Small intestine (tissue), 7 donors: ENCODE data around the gene CLRN3. TPM values are rescaled to one million over a fixed set of nuclear protein-coding genes. Genes with fewer than 3 reads are reported as not detected.

ENCODE experiments used
- DNase-seq, 2 donors: peaks; one replicate each; pipeline versions ENCODE4 v3.0.0 to v3.0.0-alpha.2; 2013
- FAIRE-seq: peaks from 2 replicates; lab custom pipeline; 2012; peaks lifted over from hg19 to GRCh38; lab: Jason Lieb, UNC
- H3K27ac ChIP-seq, 3 donors: one replicate each; pipeline ENCODE4 v1.5.1; 2013; ENCODE audit warnings: low read length in 2 of 3, mild to moderate bottlenecking in 2 of 3, control low read depth in 1 of 3, inconsistent platforms in 1 of 3, low read depth in 1 of 3, moderate library complexity in 1 of 3
- H3K27me3 ChIP-seq, 3 donors: one replicate each; pipeline ENCODE4 v1.6.1; 2013; ENCODE audit warnings: low read length in 3 of 3, inconsistent platforms in 1 of 3; ENCODE audit not compliant: control insufficient read depth in 3 of 3, insufficient read depth in 3 of 3
- H3K36me3 ChIP-seq, 3 donors: one replicate each; pipeline ENCODE4 v1.6.1; 2013; ENCODE audit warnings: low read length in 3 of 3, inconsistent platforms in 1 of 3, low read depth in 1 of 3, mild to moderate bottlenecking in 1 of 3, moderate library complexity in 1 of 3; ENCODE audit not compliant: control insufficient read depth in 3 of 3, insufficient read depth in 2 of 3
- H3K4me1 ChIP-seq, 3 donors: one replicate each; pipeline ENCODE4 v1.6.1; 2013; ENCODE audit warnings: low read length in 2 of 3, inconsistent platforms in 1 of 3, low read depth in 1 of 3, mild to moderate bottlenecking in 1 of 3, moderate library complexity in 1 of 3; ENCODE audit not compliant: control insufficient read depth in 3 of 3, insufficient read depth in 2 of 3
- H3K4me3 ChIP-seq, 3 donors: one replicate each; pipeline ENCODE4 v1.5.1; 2013; ENCODE audit warnings: low read length in 3 of 3, control low read depth in 1 of 3, inconsistent platforms in 1 of 3, low read depth in 1 of 3, mild to moderate bottlenecking in 1 of 3, moderate library complexity in 1 of 3
- H3K9me3 ChIP-seq, 2 donors: one replicate each; pipeline ENCODE4 v1.6.1; 2013; ENCODE audit warnings: low read depth in 1 of 2, low read length in 1 of 2; ENCODE audit not compliant: control insufficient read depth in 2 of 2, insufficient read depth in 1 of 2
- WGBS, 3 donors: extraction: QIAGEN DNeasy Blood & Tissue Kit; methylation state at CpG; one replicate each; pipeline ENCODE4 v1.1.7; 2013; 5-methylcytosine and 5-hydroxymethylcytosine counted together
- polyA plus RNA-seq, 4 donors: library from polyadenylated mRNA; stranded (reverse) in 3 of 4; unstranded in 1 of 4; fragments of 200-250 nt in 3 of 4; fragments of 120-200 nt in 1 of 4; gene quantifications; one replicate each; pipeline versions ENCODE4 v1.2.1 to v1.2.3, GENCODE V29; 2013
- donor health status: healthy with polysubstance abuse.
- donor health status: control.
- donor health status: control.
- donor health status: Bipolar disorder and iron deficiency.
- donor health status: healthy.

Gene CLRN3
- polyA plus RNA-seq, 4 donors = 72.0 to 150 (median 93.4) TPM

DNA sequence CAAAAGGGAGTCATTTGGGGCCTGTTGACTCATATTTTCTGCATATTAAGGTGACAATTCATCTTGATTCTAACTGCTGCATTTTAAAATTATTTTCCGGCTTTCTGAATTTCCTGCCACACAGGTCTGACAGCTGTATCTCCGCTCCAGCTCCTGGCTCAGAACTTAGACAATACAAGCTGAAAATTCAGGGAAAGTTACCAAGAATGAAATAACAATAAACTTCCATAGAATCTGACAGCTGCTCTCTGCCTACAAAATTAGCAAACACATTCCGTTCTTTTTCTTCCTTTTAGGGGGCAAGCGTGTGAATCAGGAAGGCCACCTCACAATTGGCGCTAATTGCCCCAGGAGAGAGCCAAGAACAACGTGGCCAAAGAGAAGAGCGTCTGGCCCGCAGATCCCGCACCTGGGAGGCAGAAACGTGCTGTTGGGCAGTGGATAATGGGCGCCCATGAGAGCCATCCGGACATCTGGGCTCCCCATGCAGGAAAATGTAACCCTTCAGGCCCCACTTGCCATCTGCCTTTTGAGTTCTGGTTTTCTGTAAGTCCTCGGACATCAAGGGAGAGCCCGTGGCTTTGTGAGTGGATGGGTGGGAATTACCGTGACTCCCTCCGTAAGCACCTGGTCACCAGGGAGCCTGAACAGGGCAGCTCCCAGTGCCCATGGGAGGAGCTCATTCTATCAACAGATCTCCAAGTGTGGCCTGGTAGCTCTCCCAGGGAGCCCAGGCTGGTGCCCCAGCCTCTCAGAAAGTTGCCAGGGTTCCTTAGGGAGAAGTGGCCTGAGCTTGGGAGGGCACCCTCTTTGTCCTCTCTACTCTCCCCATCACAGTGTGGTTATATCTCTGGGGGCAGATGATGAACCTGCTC lies 5.0 kb downstream of the CLRN3 start:
- 30 to 53% (median 41%) methylated on average over 16 of the region's 16 CpGs for WGBS, 3 donors
- Histone ChIP-seq H3K27ac (peak overlapping the region; percentile 88 to 94 (median 93)), H3K4me3 (peak overlapping the region in 1 of 3 donors; percentile 45), H3K36me3 (peaks cover 0 to 44% (median 3%) of the 10 kb centered on the region in 3 donors), H3K27me3 (no peaks in the 10 kb centered on the region), H3K9me3 (no peaks in the 10 kb centered on the region), H3K4me1 (peaks cover 6 to 57% (median 11%) of the 10 kb centered on the region in 3 donors)
- no peak for DNase-seq
- no peak for FAIRE-seq

DNA sequence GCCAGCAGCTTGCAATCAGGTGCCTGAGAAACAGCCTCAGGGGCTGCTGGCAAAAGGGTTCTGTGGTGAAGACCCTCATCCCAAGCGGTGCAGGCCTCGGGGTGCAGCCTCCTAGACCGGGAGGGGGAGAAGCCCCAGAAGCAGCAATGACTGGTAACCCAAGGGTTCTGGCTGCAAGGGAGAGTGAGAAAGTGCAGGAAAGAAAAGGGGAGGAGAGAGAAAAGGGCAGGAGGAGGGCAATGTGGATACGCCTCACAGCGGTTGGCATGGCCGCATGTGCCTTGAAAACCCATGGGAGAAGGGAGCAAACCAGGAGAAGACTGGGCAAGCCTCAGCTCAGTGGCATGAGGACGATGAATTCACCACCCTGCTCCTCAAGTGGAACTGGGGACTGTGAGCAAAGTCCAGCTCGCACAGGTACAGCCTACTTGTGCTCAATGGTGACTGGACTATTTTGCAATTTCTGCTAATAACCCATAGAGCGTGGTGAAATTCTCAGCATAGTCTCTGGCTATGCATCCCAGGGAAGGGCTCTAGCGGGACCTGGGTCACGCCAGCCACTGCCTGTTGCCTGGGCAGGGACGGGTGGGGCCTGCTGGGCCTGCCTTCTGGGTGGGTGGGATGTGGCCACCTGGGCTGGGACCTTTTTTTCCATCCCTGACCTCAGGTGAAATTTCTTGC lies 6.2 kb downstream of the CLRN3 start:
- no peak for FAIRE-seq
- 20 to 66% (median 47%) methylated on average over 11 to 12 of the region's 12 CpGs for WGBS, 3 donors
- Histone ChIP-seq H3K27me3 (no peaks in the 10 kb centered on the region), H3K4me1 (peaks cover 8 to 70% (median 12%) of the 10 kb centered on the region in 3 donors), H3K27ac (peak overlapping the region; percentile 60 to 94 (median 74)), H3K9me3 (no peaks in the 10 kb centered on the region), H3K4me3 (peak overlapping the region in 1 of 3 donors; percentile 2), H3K36me3 (peaks cover 0 to 53% (median 3%) of the 10 kb centered on the region in 3 donors)
- peak; percentile 93 to 97 for DNase-seq

DNA sequence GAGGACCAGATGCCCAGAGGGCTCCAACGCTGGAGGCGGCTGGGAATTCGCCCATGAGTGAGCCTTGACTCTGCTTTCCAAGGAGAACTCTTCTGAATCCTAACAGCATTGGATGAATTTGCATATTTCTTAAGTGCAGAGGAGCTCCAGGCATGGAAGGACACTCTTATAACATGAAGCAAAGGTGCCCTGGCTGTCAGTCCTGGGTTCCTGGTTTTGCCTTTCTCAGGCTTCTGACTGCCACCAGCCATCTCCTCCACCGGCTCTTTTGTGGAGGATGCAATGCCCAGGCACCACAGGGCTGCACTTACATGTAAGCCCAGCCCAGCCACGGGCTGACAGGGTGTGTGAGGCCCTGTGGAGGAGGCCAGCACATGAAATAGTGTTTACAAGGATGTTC lies 8.2 kb downstream of the CLRN3 start:
- DNase-seq (no peak), FAIRE-seq (no peak)
- H3K27me3 ChIP-seq = no peaks in the 10 kb centered on the region
- WGBS, 3 donors = 66 to 76% (median 67%) methylated on average over 5 of the region's 5 CpGs
- H3K4me1 ChIP-seq = peaks cover 13 to 89% (median 18%) of the 10 kb centered on the region in 3 donors
- H3K36me3 ChIP-seq = peaks cover 0 to 70% (median 6%) of the 10 kb centered on the region in 3 donors
- no peaks in the 10 kb centered on the region for H3K9me3 ChIP-seq
- no peak overlapping the region for H3K4me3 ChIP-seq
- H3K27ac ChIP-seq = peak overlapping the region in 1 of 3 donors; percentile 59

GRCh38 chr10:127883516-127883915 lies 9.2 kb downstream of the CLRN3 start:
- FAIRE-seq (no peak), DNase-seq (no peak)
- WGBS, 3 donors = 73 to 84% (median 83%) methylated on average over 10 of the region's 10 CpGs
- H3K36me3 ChIP-seq = peaks cover 0 to 74% (median 6%) of the 10 kb centered on the region in 3 donors
- H3K27ac ChIP-seq = peak overlapping the region in 1 of 3 donors; percentile 24
- no peaks in the 10 kb centered on the region for H3K27me3 ChIP-seq
- peaks cover 13 to 97% (median 18%) of the 10 kb centered on the region in 3 donors for H3K4me1 ChIP-seq
- no peaks in the 10 kb centered on the region for H3K9me3 ChIP-seq
- no peak overlapping the region for H3K4me3 ChIP-seq

- DNase-seq = peak in 1 of 2 donors; percentile 56
- H3K36me3 ChIP-seq = peaks cover 0 to 71% (median 6%) of the 10 kb centered on the region in 3 donors
- H3K9me3 ChIP-seq = no peaks in the 10 kb centered on the region
- no peak for FAIRE-seq
- H3K4me3 ChIP-seq = no peak overlapping the region
- peak overlapping the region in 1 of 3 donors; percentile 88 for H3K27ac ChIP-seq
- peaks cover 13 to 91% (median 18%) of the 10 kb centered on the region in 3 donors for H3K4me1 ChIP-seq
- WGBS, 3 donors = 52 to 74% (median 64%) methylated on average over 4 of the region's 4 CpGs
- H3K27me3 ChIP-seq = no peaks in the 10 kb centered on the region
Observed at GRCh38 chr10:127882801-127883459, 9.8 kb downstream of the CLRN3 start.

DNA sequence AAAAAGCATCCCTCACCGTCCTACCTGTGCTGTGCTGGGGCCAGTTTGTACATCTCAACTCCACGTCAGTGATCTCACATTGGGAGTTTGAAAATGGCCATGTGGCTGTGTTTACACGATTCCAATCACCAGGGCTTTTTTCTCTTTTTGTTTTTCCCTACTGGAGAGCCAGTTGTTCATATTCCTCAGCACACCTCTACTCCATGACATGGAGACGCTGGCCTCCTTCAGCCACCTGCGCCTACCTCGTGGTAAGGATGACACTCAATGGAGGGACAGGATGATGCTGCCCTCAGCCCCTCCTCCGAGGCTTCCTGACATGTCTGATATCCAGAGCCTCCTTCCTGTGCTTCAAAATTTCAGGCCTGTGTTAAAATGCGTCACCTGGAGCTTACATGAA lies 10.3 kb downstream of the CLRN3 start:
- Histone ChIP-seq H3K36me3 (peaks cover 0 to 67% (median 6%) of the 10 kb centered on the region in 3 donors), H3K27me3 (no peaks in the 10 kb centered on the region), H3K9me3 (no peaks in the 10 kb centered on the region), H3K27ac (peak overlapping the region in 2 of 3 donors; percentile 30 to 88), H3K4me1 (peaks cover 10 to 86% (median 18%) of the 10 kb centered on the region in 3 donors), H3K4me3 (no peak overlapping the region)
- FAIRE-seq (no peak), DNase-seq (no peak)
- WGBS, 3 donors = 76 to 87% (median 83%) methylated on average over 8 of the region's 8 CpGs

DNA sequence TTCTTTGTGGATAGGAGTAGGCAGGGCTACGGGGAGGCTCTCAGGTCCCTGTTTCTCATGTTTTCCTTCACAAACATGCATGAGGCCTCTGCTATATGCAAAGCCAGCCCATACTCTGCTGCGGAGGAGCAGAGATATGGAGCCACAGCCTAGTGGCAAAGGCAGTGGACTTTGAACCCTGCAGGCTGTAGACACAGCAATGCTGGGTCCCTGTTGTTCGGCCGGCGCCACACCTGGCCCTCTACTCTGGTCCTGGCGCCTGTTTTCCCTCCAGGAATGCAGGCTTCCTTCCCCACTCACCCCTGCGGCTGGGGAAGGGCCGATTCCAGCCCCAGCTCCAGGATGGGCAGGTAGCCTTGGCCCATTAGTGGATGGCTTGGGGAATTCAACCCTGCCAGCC lies 11.5 kb downstream of the CLRN3 start:
- peaks cover 10 to 76% (median 18%) of the 10 kb centered on the region in 3 donors for H3K4me1 ChIP-seq
- H3K36me3 ChIP-seq = peaks cover 0 to 72% (median 6%) of the 10 kb centered on the region in 3 donors
- 12 to 71% (median 50%) methylated on average over 8 of the region's 8 CpGs for WGBS, 3 donors
- FAIRE-seq = no peak
- no peak overlapping the region for H3K4me3 ChIP-seq
- DNase-seq = peak; percentile 89 to 92
- H3K9me3 ChIP-seq = no peaks in the 10 kb centered on the region
- peak overlapping the region; percentile 35 to 88 (median 71) for H3K27ac ChIP-seq
- H3K27me3 ChIP-seq = no peaks in the 10 kb centered on the region

DNA sequence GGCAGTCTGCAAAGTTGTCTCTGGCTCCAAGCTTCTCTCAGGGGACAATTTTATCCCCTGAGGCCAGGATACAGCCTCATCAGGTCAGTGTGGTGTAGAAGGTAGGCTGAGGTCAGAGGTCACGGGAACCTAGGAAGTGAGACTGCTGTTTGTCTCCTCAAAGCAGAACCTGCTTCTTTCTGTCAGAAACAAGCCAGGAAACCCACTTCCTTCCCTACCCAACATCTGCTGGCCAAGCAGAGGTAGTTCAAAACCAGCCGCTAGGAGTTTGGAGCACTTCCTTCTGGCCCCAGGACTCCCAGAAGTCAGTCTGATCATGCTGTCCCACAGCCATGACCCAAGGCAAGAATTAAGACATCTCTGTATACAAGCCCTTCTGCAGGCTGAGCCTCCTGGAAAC lies 12.2 kb downstream of the CLRN3 start:
- no peaks in the 10 kb centered on the region for H3K9me3 ChIP-seq
- peaks cover 10 to 70% (median 18%) of the 10 kb centered on the region in 3 donors for H3K4me1 ChIP-seq
- peak overlapping the region; percentile 28 to 88 (median 71) for H3K27ac ChIP-seq
- no peaks in the 10 kb centered on the region for H3K27me3 ChIP-seq
- peaks cover 0 to 68% (median 6%) of the 10 kb centered on the region in 3 donors for H3K36me3 ChIP-seq
- no peak for DNase-seq
- WGBS, 3 donors = 17 to 24% (median 21%) methylated on average over 1 to 2 of the region's 2 CpGs
- H3K4me3 ChIP-seq = no peak overlapping the region
- no peak for FAIRE-seq
